Measurements from ENCODE around the gene ELOVL1.

GRCh38 chr1:43314233-43314632, 53.6 kb downstream of the ELOVL1 start:
- no peak for TF ChIP-seq CTCF (conservative IDR thresholded peaks at IDR 0.05; ENCODE audit: low read depth, low read length)
- TF ChIP-seq EZH2 (IDR thresholded peaks at IDR 0.05; ENCODE audit: borderline replicate concordance, low read depth, low read length, poor library complexity, severe bottlenecking) = no peak

Measured in A673 (cell line).